Measurements from ENCODE around the gene NCF1.
"Not testable (repeated sequence)": the region's sequence is repeated elsewhere in the genome, so short reads cannot be mapped to it uniquely, and the experiment has no call there.

GRCh38 chr7:74815882-74816281 lies 42.1 kb downstream of the NCF1 start:
- TF ChIP-seq, protein P1, sequence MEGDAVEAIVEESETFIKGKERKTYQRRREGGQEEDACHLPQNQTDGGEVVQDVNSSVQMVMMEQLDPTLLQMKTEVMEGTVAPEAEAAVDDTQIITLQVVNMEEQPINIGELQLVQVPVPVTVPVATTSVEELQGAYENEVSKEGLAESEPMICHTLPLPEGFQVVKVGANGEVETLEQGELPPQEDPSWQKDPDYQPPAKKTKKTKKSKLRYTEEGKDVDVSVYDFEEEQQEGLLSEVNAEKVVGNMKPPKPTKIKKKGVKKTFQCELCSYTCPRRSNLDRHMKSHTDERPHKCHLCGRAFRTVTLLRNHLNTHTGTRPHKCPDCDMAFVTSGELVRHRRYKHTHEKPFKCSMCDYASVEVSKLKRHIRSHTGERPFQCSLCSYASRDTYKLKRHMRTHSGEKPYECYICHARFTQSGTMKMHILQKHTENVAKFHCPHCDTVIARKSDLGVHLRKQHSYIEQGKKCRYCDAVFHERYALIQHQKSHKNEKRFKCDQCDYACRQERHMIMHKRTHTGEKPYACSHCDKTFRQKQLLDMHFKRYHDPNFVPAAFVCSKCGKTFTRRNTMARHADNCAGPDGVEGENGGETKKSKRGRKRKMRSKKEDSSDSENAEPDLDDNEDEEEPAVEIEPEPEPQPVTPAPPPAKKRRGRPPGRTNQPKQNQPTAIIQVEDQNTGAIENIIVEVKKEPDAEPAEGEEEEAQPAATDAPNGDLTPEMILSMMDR (IDR thresholded peaks at IDR 0.05), result not testable (repeated sequence)
- TF ChIP-seq POLR2A, EP300 (IDR thresholded peaks at IDR 0.05): not testable (repeated sequence)
